ENCODE measurements around the gene PLCH2. TPM values are rescaled to one million over a fixed set of nuclear protein-coding genes. Genes with fewer than 3 reads are reported as not detected.

The PLCH2 gene
- total RNA-seq, 1 donor from 2014 or later: 0.92 TPM

- Histone ChIP-seq H3K4me3 (ENCODE audit: low read depth, low read length) (no peak overlapping the region), H3K27me3 (ENCODE audit: control insufficient read depth, insufficient read depth, low read length) (peaks cover 30% of the 10 kb centered on the region), H3K36me3 (ENCODE audit: control insufficient read depth, insufficient read depth, low read length) (no peaks in the 10 kb centered on the region)
- TF ChIP-seq CTCF (IDR thresholded peaks at IDR 0.05; ENCODE audit: insufficient read depth, low read length, poor library complexity, severe bottlenecking): no peak
- no peak for DNase-seq (ENCODE audit: low read depth)
Observed at GRCh38 chr1:2532485-2533160, 56.5 kb downstream of the PLCH2 start.

GRCh38 chr1:2533365-2533764 is 57.3 kb downstream of the PLCH2 start:
- H3K4me3 ChIP-seq (ENCODE audit: low read depth, low read length): no peak overlapping the region
- H3K36me3 ChIP-seq (ENCODE audit: control insufficient read depth, insufficient read depth, low read length): no peaks in the 10 kb centered on the region
- peaks cover 30% of the 10 kb centered on the region for H3K27me3 ChIP-seq (ENCODE audit: control insufficient read depth, insufficient read depth, low read length)
- DNase-seq (ENCODE audit: low read depth): no peak
- no peak for TF ChIP-seq CTCF (IDR thresholded peaks at IDR 0.05; ENCODE audit: insufficient read depth, low read length, poor library complexity, severe bottlenecking)

- Histone ChIP-seq H3K36me3 (ENCODE audit: control insufficient read depth, insufficient read depth, low read length) (no peaks in the 10 kb centered on the region), H3K27me3 (ENCODE audit: control insufficient read depth, insufficient read depth, low read length) (peaks cover 23% of the 10 kb centered on the region), H3K4me3 (ENCODE audit: low read depth, low read length) (no peak overlapping the region)
- TF ChIP-seq CTCF (IDR thresholded peaks at IDR 0.05; ENCODE audit: insufficient read depth, low read length, poor library complexity, severe bottlenecking): no peak
- DNase-seq (ENCODE audit: low read depth): no peak
Observed at GRCh38 chr1:2534315-2534686, 58.2 kb downstream of the PLCH2 start.

GRCh38 chr1:2534687-2535441 is 58.8 kb downstream of the PLCH2 start:
- DNase-seq (ENCODE audit: low read depth): peak; percentile 45
- Histone ChIP-seq H3K36me3 (ENCODE audit: control insufficient read depth, insufficient read depth, low read length) (no peaks in the 10 kb centered on the region), H3K27me3 (ENCODE audit: control insufficient read depth, insufficient read depth, low read length) (peaks cover 19% of the 10 kb centered on the region), H3K4me3 (ENCODE audit: low read depth, low read length) (no peak overlapping the region)
- TF ChIP-seq CTCF (IDR thresholded peaks at IDR 0.05; ENCODE audit: insufficient read depth, low read length, poor library complexity, severe bottlenecking): no peak

GRCh38 chr1:2535455-2535854 is 59.4 kb downstream of the PLCH2 start:
- no peaks in the 10 kb centered on the region for H3K36me3 ChIP-seq (ENCODE audit: control insufficient read depth, insufficient read depth, low read length)
- DNase-seq (ENCODE audit: low read depth): no peak
- peaks cover 19% of the 10 kb centered on the region for H3K27me3 ChIP-seq (ENCODE audit: control insufficient read depth, insufficient read depth, low read length)
- TF ChIP-seq CTCF (IDR thresholded peaks at IDR 0.05; ENCODE audit: insufficient read depth, low read length, poor library complexity, severe bottlenecking): no peak
- H3K4me3 ChIP-seq (ENCODE audit: low read depth, low read length): no peak overlapping the region

Data from kidney epithelial cell (primary cell).